ENCODE measurements around the gene UBE2M.
"Not testable (repeated sequence)": the region's sequence is repeated elsewhere in the genome, so short reads cannot be mapped to it uniquely, and the experiment has no call there.

Gene UBE2M

DNA sequence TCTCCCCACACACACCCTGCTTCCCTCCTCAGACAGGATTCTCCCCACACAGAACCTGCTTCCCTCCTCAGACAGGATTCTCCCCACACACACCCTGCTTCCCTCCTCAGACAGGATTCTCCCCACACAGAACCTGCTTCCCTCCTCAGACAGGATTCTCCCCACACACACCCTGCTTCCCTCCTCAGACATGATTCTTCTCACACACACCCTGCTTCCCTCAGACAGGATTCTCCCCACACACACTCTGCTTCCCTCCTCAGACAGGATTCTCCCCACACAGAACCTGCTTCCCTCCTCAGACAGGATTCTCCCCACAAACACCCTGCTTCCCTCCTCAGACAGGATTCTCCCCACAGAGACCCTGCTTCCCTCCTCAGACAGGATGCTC is 19.2 kb downstream of the UBE2M start:
- not testable (repeated sequence) for DNase-seq (ENCODE audit: low read depth in 2 of 2)

DNA sequence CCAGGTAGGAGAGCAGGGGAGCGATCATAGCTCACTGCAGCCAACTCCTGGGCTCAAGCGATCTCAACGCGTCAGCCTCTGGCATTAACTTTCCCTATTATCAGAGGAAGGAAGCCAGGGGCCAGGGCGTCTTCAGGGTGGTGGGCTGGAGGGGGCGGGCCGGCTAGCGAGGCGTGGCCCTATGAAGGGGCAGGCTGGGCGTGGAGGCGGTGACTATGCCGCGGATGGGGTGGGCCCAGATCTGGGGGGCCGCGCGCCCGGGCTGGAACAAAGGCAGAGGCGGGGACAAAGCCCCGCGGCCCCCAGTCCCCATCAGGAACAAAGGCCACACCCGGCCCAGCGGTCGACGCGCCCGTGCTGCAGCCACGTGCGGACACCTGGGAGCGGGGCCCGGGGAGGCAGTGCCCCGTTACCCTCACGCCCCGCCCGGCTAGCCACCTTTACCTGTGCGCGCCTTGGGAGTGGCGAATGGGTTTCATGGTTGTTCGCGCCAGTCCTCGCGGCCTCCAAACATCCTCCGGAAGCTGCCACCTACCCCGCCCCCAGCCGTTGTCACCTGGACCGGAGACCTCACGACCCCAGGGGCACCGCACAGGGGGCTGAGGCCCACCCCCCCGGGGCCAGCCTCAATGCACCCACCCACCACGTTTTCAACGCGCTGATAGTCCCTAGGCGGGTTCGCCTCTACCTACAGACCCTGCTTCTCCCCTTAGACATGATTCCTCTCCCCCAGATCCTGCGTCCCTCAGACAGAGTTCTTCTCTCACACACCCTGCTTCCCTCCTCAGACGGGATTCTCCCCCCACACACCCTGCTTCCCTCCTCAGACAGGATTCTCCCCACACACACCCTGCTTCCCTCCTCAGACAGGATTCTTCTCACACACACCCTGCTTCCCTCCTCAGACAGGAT is 19.9 kb downstream of the UBE2M start:
- DNase-seq (ENCODE audit: low read depth in 2 of 2): no peak

DNA sequence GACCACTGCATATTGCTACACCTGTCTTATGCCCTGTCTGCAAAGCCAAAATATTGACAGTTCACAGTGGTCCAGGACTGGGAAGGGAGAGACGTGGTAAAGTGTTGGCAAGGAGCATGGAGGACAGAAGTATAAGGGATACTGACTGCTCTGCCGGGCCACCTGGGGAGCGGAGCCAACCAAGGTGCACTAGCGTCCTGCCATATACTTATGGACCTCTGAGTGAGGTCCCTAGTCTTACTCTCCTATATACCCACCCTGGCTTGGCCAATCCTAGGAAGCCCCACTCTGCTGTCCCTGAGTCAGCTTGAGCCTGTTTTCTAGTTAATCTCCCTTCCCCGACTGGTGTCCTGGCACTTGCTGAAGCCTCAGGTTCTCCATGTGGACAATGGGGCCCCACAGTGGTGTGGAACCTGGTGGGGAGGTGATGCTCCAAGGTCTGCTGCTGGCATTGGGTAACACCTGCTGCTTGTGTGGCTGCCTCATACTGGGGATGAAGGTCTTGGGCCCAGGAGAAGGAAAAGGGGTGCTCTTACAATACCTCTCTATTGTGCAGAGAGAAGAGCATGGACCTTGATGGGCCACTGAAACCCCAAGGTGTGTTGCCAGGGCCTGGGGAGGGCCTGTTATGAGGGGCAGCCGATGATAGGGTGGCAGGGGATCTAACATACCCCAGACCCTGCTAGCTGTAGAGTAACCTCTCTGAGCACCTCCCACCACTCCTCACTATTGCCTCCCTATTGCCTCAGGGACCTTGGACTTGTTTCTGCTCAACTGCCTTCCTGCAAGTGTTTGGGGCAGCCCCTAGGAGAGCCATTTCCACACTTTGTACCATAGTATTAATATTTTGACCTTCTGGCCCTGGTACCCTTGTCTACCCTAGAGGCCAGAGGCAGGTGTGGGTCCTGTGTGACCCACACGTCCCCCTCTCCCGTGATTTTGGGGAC is 21.3 kb downstream of the UBE2M start:
- DNase-seq (ENCODE audit: low read depth in 2 of 2): no peak

DNA sequence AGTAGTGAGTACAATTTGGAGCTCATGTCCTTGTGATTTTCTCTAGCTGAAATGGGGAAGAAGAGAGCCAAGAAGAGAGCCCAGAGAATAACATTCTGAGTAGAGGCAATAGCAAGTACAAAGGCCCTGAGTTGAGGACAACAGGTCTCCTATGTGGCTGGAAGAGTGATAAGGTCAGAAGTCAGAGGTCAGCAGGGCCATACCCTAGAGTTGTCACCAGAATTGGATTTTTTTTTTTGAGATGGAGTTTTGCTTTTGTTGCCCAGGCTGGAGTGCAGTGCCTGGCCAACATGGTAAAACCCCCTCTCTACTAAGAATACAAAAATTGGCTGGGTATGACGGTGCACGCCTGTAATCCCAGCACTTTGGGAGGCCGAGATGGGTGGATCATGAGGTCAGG is 22.6 kb downstream of the UBE2M start:
- DNase-seq (ENCODE audit: low read depth in 2 of 2): no peak

DNA sequence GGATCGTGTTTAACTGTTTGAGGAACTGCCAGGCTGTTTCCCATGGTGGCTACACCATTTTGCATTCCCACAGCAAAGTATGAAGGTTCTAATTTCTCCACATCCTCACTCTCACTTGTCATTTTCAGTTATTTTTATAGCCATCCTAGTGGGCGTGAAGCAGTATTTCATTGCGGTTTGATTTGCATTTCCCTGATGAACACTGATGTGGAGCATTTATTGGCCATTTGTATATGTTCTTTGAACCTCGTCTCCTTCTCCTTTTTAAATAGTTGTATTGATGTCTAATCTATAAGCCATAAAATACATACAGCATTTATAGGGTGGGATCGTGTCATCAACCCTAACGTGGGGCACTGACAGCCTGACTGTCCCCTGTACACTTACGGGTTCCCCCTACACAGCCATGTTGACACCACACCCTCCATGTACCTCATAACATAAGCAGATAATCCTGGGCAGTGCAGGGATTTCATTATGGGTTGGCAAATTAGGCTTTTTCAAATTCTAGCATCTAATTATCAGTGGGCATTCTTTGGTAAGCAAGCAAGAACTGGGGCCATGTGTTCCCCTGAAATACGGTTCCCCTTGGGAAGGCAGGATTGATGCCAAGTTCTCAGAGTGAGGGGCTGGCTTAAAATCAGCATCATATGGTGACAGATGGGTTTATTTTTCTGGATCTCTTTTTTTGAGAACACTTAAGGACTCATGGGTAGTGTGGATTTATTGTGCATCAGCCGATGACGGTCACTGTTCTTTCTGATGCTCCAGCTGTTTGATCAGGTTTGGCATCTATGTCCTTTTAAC is 27.2 kb downstream of the UBE2M start:
- no peak for DNase-seq (ENCODE audit: low read depth in 2 of 2)

DNA sequence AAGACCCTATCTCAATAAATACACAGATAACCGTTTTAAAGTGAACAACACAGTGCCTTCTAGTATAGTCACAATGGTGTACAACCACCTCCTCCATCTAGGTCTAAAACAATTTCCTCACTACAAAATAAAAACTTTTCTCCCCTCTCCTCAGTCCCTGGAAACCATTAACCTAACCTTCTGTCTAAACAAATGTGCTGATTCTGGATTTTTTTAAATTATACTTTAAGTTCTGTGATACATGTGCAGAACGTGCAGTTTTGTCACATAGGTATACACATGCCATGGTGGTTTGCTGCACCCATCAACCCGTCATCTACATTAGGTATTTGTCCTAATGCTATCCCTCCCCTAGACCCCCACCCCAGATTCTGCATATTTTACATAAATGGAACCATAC is 29.0 kb downstream of the UBE2M start:
- DNase-seq (ENCODE audit: low read depth in 2 of 2): no peak

DNA sequence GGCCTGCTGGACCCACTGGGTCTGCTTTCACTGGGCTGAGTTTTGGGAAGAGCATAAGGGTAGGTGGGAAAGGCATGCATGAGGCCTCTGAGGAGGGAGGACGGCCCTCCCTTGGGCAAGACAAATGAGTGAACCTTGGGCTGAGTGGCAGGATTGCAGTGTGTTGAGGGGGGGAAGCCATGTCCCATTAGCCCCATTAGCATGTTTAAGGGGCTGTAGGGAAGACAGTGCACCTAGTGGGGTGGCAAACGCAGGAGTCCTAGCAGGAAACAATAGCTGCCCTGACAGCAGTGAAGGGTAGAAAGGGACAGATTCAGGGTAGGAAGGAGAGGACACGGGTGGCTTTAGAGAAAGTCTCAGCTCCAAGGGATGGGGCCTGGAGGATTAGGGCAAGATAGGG is 35.7 kb downstream of the UBE2M start:
- no peak for DNase-seq (ENCODE audit: low read depth in 2 of 2)

DNA sequence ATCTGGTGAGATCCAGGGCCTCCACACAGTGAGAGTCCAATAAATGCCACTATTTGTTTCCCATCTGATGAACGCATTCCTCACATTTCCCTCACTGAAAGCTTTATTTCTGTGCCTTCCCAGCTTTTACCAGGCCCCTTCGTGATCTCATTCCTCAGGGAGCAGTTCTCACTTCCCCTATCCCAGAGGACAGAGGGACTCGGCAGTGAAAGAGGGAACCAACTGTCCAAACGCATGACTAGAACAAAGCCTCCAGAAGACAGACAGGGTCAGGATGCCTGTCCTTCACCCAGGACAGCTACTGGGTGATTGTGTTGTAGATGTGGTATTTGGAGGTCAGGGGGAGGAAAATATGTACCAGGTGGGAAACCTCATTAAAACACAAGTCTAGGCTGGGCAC is 36.8 kb downstream of the UBE2M start:
- no peak for DNase-seq (ENCODE audit: low read depth in 2 of 2)

DNA sequence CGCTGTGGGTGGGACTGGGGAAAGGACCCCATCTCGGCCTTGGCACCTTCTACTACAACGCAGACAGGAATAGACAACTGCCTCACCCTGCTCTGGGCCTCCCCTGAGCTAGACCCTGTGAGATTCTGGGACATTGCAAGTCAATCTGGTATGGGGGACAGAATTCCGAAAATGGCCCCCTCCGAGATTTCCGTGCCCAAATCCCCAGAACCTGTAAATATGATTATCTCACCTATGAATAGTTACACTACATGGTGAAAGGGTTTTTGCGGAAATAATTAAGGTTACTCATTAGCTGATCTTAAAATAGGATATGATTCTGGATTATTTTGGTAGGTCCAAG is 38.2 kb downstream of the UBE2M start:
- DNase-seq (ENCODE audit: low read depth in 2 of 2): no peak

DNA sequence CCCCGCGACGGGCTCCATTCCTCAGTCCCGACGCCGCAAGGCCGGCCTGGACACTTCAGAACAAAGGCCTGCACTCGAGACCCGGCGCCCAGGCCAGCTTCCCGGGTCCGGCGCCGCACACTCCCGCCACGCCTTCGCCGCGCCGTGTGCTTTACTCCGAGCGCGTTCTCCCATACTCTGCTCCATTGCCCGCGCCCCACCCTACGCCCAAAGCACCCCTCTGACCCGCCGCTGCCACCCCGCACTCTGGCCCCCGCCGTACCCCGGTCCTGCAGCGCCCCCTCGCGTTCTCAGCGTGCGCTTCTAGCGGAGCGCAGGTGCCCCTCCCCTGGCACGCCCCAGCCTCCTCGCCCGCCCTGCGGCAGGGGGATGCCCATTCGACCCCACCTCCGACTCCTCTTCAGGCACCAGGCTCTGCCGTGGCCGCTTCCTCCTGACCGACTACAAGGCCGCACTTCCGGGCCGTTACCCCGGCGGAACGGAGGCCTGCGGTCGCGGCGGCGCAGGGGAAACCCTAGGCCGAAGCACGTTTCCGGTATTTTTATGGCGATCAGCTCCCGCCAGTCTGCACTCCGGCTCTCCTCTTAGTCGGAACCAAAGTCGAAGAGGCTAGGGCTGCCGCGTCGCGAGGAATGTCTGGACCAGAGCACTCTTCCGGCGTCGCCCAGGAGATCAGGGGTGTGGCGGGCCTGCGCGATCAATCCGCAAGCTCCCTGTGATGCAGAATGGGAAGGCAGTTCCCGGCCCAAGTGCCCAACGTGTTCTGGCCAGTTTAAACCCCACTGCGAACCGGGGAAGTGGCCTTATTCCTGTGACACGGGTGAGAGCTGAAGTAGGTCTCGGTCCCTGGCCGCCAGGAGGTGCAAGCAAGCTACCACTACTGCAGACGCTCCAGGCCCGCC is 38.8 kb downstream of the UBE2M start, which contains the start of gene ZBTB45:
ZBTB45 (minus strand) TSS at position 456 of the 902 bp plus-strand sequence. CDS start 2,137 bp downstream, outside the sequence.
- DNase-seq (ENCODE audit: low read depth in 2 of 2): peak; percentile 92 to 93

DNA sequence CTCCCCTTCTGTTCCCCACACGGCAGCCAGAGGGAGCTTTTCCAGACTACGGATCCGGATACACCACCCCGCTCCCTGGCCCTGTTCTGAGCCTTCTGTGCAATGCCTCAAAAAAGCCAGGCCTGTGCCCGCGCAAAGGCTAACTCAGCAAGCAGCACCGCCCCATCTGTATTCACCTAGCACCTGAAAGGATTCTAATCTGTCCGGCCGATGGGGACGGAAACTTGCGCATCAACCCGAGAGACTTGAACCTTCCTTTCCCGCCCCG is 39.4 kb downstream of the UBE2M start:
- DNase-seq (ENCODE audit: low read depth in 2 of 2): peak; percentile 42 to 54

DNA sequence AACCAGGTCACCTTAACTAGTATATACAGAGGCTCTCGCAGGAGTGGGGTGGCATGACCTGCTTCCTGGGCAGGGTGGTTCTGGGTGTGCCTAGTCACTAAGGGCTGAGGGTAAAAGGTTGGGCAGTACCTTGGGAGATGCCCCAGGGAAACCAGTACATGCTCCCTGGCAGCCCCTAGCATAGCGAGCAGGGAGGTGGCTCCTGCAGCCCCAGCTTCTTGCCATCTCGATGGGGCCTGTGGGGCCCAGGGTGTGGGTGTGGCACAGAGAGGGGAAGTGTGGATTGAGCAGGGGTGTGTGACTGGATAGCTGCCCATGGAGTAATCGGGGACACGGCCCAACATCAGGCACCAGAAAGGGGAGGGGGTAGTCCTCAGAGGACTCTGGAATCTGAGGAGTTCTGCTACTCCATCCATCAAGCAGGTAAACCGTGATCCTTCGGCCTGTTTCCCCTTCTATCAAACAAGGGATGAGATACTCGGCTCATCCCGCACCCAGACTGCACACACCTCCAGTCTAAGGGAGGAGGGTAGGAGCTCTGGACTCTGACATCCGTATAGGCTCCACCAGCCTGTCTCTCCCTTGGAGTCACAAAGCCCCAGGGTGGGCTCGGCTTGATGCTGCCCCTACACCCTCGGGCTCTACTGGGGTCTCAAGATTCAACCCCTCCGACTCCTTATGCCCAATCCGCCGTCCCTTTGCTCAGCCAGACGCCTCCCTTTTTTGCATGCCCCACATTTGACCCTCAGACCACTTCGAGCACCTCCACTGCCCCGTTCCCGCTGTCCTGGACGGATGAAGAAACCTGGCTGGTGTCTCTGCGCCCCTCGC is 39.9 kb downstream of the UBE2M start:
- DNase-seq (ENCODE audit: low read depth in 2 of 2): no peak

DNA sequence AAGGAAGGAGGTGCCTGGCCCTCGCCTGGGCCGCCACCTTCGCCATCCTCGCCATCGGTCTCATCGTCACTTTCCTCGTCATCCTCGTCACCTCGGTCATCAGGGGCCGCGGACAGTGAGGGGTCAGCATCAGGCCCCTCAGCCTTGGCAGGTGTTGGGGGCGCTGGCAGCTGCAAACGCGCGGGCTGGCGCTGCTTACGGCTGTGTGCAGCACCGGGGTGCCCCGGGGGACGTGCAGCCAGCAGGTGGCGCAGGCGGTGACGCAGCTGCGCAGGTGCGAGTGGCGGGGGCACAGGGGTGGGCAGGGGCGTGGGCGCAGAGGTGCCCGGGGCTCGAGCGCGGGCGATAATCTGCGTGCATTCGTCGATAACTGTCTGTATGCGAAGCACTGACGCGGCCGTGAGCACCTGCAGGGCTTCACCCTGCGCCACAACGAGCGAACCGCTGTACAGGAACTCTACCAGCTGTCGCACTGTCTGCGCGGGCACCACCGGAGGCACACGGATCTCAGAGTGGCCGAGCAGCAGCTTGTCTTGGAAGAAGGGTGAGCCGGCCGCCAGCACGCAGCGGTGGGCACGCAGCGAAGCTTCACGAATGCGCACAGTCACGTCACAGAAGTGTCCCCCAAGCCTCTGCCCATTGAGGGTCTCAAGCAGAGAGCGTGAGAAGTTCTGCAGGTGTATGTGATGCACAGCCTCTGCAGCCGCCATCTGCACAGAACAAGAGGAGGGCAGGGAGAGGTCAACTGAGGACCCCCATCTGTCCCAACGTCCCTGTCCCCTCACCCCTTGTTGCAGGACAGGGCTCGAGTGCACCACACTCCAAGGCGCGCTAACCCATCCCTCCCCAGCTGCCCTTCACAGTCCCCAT is 41.2 kb downstream of the UBE2M start:
- DNase-seq (ENCODE audit: low read depth in 2 of 2): no peak

DNA sequence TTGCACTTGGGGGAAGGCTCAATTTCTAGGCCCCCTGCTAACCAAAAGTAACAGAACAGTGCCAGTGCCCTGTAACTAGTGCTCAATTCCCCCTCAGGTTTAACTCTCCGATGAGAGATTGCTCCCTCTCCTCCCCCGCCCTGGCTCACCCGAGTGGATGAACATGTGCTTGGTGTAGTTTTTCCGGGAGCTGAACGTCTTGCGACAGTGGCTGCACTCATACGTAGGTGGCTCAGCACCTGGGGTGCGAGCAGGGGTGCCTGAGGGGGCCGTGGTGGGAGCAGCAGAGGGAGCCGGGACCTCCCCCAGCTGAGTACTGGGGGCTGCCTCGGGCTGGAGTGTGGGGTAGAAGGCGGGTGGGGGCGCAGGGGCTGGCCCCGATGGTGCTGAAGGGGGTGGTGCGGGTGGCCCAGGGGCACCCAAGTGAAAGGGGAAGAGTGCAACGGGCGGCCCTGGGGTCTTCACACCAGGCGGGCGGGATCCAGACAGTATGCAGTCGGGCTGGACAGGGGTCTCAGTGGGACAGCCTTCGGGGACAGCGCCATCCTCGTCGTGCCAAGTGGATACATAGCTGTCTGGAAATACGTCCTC is 42.1 kb downstream of the UBE2M start:
- DNase-seq (ENCODE audit: low read depth in 2 of 2): no peak

DNA sequence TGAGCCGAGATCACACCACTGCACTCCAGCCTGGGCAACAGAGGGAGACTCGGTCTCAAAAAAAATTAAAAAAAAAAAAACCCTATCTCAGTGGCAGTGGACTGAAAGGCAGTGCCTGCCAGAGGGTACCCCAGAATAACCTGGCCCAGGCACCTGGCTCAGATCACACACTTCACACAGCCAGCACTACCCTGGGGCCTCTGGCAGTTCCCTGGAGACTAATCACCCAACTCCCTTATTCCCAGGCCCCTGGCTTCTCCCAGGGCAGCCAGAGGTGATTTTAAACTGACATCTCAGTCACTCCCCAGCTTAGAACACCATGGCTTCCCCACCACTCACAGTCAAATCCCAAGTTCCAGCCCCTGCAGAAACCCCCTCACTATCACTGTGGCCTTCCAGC is 43.2 kb downstream of the UBE2M start:
- no peak for DNase-seq (ENCODE audit: low read depth in 2 of 2)

DNA sequence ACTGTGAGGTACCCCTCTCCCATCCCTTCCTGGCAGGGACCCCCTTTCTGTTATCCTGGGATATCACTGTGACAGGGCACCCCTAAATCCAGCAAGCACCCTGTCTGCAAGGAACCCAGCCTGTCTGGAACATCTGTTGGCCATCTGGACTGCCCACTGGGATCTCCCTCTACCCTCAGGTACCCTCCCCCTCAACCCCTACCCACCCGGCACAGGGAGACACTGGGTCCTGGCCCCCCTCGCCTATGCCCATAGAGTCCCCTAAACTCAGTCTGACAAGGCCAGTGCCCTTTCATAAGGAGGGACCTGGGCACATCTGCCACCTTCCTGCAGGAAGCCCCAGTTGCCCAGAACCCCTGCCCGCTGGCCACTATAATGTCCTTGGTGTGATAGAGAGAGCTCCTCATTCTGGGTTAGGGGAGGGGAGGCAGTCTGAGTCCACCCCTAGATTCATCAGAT is 43.8 kb downstream of the UBE2M start:
- no peak for DNase-seq (ENCODE audit: low read depth in 2 of 2)

DNA sequence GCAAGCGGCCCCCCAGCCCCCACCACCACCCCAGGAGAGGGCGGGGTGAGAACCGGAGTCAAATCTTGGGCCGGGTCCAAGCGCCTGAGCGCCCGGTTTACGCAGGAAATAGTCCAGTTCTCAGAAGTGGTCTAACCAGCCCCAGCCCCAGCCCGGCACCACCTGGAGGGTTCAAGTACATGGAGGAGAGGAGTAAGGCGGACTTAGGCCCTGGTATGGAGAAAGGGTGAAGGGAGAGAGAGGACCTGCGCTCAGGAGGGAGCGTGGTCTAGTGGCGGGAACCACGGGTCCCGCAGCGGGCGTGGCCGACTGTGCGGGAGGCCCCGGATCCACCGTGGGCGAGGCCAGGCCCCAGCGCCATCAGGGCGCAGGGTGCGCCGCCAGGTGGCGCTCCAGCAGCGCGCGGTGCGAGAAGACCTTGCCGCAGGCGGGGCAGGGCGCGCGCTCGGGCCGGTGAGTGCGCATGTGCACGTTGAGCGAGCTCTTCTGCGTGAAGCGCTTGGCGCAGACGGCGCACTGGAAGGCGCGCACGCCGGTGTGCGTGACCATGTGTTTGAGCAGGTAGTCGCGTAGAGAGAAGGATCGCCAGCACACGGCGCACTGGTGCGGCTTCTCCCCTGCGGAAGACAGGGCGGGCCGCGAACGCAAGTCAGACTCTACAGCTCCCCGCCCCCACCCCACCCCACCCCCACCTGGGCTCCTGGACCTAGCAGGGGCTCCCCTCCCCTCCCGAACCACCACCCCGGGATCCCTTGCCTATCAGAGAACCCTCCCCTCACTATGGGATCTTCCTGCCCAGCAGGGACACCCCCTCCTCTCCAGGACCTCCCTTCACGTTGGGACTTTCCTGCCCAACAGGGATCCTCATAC is 44.5 kb downstream of the UBE2M start:
- peak; percentile 67 for DNase-seq (ENCODE audit: low read depth in 2 of 2)

Data from fibroblast of skin of left quadriceps (primary cell).